Measurements from ENCODE around the gene LUC7L3.

LUC7L3 gene

DNA sequence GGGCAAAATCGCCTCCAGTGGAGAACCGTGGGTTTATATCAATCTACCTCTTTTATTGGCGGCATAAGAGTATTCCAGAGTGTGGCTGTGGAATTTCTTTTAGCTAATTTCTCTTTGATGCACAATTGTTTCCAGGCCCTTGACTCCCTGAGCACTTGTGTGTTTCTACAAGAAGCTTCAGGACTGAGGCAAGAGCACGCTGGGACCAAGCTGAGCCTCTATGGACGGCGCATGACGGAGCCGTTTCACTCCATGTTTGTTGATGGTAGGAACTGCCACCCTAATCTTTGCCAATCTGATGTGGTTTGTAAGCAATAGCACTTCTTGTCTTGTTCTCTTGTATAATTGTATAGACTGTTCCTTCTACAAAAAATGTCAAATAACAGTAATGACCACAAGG lies 59.1 kb downstream of the LUC7L3 start:
- TF ChIP-seq, protein P1, sequence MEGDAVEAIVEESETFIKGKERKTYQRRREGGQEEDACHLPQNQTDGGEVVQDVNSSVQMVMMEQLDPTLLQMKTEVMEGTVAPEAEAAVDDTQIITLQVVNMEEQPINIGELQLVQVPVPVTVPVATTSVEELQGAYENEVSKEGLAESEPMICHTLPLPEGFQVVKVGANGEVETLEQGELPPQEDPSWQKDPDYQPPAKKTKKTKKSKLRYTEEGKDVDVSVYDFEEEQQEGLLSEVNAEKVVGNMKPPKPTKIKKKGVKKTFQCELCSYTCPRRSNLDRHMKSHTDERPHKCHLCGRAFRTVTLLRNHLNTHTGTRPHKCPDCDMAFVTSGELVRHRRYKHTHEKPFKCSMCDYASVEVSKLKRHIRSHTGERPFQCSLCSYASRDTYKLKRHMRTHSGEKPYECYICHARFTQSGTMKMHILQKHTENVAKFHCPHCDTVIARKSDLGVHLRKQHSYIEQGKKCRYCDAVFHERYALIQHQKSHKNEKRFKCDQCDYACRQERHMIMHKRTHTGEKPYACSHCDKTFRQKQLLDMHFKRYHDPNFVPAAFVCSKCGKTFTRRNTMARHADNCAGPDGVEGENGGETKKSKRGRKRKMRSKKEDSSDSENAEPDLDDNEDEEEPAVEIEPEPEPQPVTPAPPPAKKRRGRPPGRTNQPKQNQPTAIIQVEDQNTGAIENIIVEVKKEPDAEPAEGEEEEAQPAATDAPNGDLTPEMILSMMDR (IDR thresholded peaks at IDR 0.05; ENCODE audit: low read length, missing control alignments), result no peak
- no peak for DNase-seq (ENCODE audit: low read depth)

DNA sequence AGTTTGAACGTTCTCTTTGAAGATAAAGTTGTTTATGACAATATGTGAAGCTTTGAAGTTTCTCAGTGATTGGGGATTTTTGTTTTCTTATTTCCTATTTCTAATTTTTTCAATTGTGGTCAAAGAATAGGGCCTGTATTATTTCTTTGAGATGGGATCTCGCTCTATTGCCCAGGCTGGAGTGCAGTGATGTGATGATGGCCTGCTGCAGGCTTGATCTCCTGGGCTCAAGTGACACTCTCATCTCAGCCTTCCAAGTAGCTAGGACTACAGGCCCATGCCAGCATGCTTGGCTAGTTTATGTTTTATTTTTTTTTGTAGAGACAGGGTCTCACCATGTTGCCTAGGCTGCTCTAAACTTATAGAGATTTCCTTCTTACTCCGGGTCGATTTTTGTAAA lies 59.6 kb downstream of the LUC7L3 start:
- DNase-seq (ENCODE audit: low read depth), result no peak
- H3K4me3 ChIP-seq (replicated peaks; ENCODE audit: low read depth, low read length), result no peak overlapping the region
- TF ChIP-seq, protein P1 (IDR thresholded peaks at IDR 0.05; ENCODE audit: low read length, missing control alignments), result no peak

More for the DNA sequence above, 59.1 kb downstream of the LUC7L3 start:
- no peak overlapping the region for H3K4me3 ChIP-seq (replicated peaks; ENCODE audit: low read depth, low read length)

- H3K4me3 ChIP-seq (replicated peaks; ENCODE audit: low read depth, low read length), result no peak overlapping the region
- DNase-seq (ENCODE audit: low read depth), result no peak
- TF ChIP-seq, protein P1 (IDR thresholded peaks at IDR 0.05; ENCODE audit: low read length, missing control alignments), result no peak
Measured at GRCh38 chr17:50779747-50780353, 60.4 kb downstream of the LUC7L3 start.

DNA sequence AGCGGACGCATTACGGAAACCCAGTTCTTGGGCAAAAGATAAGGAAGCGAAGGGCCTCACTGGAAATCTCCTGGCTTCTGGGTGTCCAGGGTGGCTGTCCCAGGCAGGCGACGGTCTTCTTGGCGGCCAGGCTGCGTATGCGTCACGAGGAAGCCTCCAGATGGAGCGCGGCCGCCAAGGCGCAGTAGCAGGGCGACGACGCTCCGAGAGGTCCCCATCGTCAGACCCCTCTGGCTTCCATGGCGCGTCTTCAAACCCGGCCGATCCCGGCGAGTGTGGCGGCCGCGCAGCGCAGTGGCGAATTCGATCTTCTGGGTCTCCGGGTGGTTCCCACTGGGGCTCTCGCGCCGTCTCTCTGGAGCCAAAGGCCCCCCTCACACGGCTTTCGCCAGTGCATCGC lies 61.8 kb downstream of the LUC7L3 start:
- TF ChIP-seq, protein P1 (IDR thresholded peaks at IDR 0.05; ENCODE audit: low read length, missing control alignments), result no peak
- peak overlapping the region; percentile 38 for H3K4me3 ChIP-seq (replicated peaks; ENCODE audit: low read depth, low read length)
- no peak for DNase-seq (ENCODE audit: low read depth)

GRCh38 chr17:50783193-50783660 lies 63.8 kb downstream of the LUC7L3 start:
- TF ChIP-seq, protein P1 (IDR thresholded peaks at IDR 0.05; ENCODE audit: low read length, missing control alignments), result peak; percentile 94
- peak; percentile 91 for DNase-seq (ENCODE audit: low read depth)
- H3K4me3 ChIP-seq (replicated peaks; ENCODE audit: low read depth, low read length), result no peak overlapping the region

DNA sequence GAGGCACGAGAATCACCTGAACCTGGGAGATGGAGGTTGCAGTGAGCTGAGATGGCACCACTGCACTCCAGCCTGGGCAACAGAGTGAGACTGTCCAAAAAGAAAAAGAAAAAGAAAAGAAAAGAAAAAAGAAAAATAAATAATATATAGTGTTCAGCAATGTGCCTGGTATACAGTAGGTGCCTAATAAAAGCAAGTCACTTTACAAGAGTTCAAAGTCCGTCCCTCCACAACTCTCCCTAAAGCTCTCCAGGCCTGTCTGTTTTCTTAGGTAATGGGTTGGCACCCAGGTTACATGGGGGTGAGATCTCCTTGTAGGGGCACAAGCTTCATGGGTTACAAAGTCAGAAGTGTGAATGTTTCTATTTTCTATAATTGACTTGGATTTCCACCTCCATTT lies 64.5 kb downstream of the LUC7L3 start:
- TF ChIP-seq, protein P1 (IDR thresholded peaks at IDR 0.05; ENCODE audit: low read length, missing control alignments), result no peak

GRCh38 chr17:50785126-50785525 lies 65.7 kb downstream of the LUC7L3 start:
- H3K4me3 ChIP-seq (replicated peaks; ENCODE audit: low read depth, low read length), result no peak overlapping the region
- TF ChIP-seq, protein P1 (IDR thresholded peaks at IDR 0.05; ENCODE audit: low read length, missing control alignments), result no peak
- no peak for DNase-seq (ENCODE audit: low read depth)

More for the DNA sequence above, 64.5 kb downstream of the LUC7L3 start:
- DNase-seq (ENCODE audit: low read depth), result no peak
- no peak overlapping the region for H3K4me3 ChIP-seq (replicated peaks; ENCODE audit: low read depth, low read length)

All from fibroblast of pulmonary artery (primary cell).